ENCODE data around the gene CES5A. TPM values are rescaled to one million over a fixed set of nuclear protein-coding genes. Genes with fewer than 3 reads are reported as not detected.

Gene CES5A
- total and polyA plus RNA-seq, 10 of the 15 experiments (the other 5 are each of a cell fraction or from before 2014, with no cell fraction given): 0.19 TPM; not detected in 9

GRCh38 chr16:55871411-55872038 is 3.6 kb downstream of the CES5A start:
- intact Hi-C loops (cut with micrococcal nuclease; ENCODE audit: unreplicated experiment): no loop called here
- RAD21 ChIA-PET (ENCODE audit: unreplicated experiment): no interaction called here
- no peak for ATAC-seq
- TF ChIP-seq ESRRA (IDR thresholded peaks at IDR 0.05; ENCODE audit: low read length): no peak
- TF ChIP-seq, protein P1, sequence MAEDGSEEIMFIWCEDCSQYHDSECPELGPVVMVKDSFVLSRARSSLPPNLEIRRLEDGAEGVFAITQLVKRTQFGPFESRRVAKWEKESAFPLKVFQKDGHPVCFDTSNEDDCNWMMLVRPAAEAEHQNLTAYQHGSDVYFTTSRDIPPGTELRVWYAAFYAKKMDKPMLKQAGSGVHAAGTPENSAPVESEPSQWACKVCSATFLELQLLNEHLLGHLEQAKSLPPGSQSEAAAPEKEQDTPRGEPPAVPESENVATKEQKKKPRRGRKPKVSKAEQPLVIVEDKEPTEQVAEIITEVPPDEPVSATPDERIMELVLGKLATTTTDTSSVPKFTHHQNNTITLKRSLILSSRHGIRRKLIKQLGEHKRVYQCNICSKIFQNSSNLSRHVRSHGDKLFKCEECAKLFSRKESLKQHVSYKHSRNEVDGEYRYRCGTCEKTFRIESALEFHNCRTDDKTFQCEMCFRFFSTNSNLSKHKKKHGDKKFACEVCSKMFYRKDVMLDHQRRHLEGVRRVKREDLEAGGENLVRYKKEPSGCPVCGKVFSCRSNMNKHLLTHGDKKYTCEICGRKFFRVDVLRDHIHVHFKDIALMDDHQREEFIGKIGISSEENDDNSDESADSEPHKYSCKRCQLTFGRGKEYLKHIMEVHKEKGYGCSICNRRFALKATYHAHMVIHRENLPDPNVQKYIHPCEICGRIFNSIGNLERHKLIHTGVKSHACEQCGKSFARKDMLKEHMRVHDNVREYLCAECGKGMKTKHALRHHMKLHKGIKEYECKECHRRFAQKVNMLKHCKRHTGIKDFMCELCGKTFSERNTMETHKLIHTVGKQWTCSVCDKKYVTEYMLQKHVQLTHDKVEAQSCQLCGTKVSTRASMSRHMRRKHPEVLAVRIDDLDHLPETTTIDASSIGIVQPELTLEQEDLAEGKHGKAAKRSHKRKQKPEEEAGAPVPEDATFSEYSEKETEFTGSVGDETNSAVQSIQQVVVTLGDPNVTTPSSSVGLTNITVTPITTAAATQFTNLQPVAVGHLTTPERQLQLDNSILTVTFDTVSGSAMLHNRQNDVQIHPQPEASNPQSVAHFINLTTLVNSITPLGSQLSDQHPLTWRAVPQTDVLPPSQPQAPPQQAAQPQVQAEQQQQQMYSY (CRISPR knock-in tag; IDR thresholded peaks at IDR 0.05): no peak
- TF ChIP-seq FOS (IDR thresholded peaks at IDR 0.05; ENCODE audit: borderline replicate concordance, extremely low read depth, insufficient read length): no peak
- TF ChIP-seq CHD2 (IDR thresholded peaks at IDR 0.05; ENCODE audit: borderline replicate concordance, low read depth, low read length): no peak
- no peak for TF ChIP-seq SMAD1 (IDR thresholded peaks at IDR 0.05; ENCODE audit: low read depth, partially characterized antibody)
- TF ChIP-seq EGR1 (IDR thresholded peaks at IDR 0.05; ENCODE audit: borderline replicate concordance in 1 of 2, low read depth in 2 of 2, low read length in 2 of 2): no peak
- no peak for TF ChIP-seq RBBP5 (conservative IDR thresholded peaks at IDR 0.05)
- TF ChIP-seq RAD21 (IDR thresholded peaks at IDR 0.05; ENCODE audit: insufficient read depth, low read depth, low read length): no peak
- no peak for TF ChIP-seq ZSCAN29 (IDR thresholded peaks at IDR 0.05)
- TF ChIP-seq SP1 (IDR thresholded peaks at IDR 0.05; ENCODE audit: low read depth, low read length): no peak
- no peak for TF ChIP-seq ZBTB4 (CRISPR knock-in tag; IDR thresholded peaks at IDR 0.05)
- no peak for TF ChIP-seq RUNX3 (IDR thresholded peaks at IDR 0.05; ENCODE audit: low read length)
- no peak for TF ChIP-seq MTA2 (IDR thresholded peaks at IDR 0.05; ENCODE audit: low read depth)
- no peak for TF ChIP-seq CBX5 (IDR thresholded peaks at IDR 0.05; ENCODE audit: low read depth)
- no peak for TF ChIP-seq EP300 (IDR thresholded peaks at IDR 0.05; ENCODE audit: borderline replicate concordance in 1 of 2, control insufficient read depth in 1 of 2, low read depth in 2 of 2, low read length in 2 of 2)
- no peak for TF ChIP-seq BCL11A (IDR thresholded peaks at IDR 0.05; ENCODE audit: low read depth, low read length)
- no peak for TF ChIP-seq NFXL1 (IDR thresholded peaks at IDR 0.05; ENCODE audit: borderline replicate concordance)

More at GRCh38 chr16:55871411-55872038, 3.6 kb downstream of the CES5A start:
- H4K20me1 ChIP-seq (ENCODE audit: control insufficient read depth, insufficient read depth): no peaks in the 10 kb centered on the region
- DNase-seq (ENCODE audit: low read depth, low spot score): no peak
- no peaks in the 10 kb centered on the region for H3K4me1 ChIP-seq (ENCODE audit: control insufficient read depth, insufficient read depth, low read length)
- no peak overlapping the region for H2AFZ ChIP-seq (ENCODE audit: control insufficient read depth, low read depth, low read length)
- ChIA-PET SMC1A (ENCODE audit: uncharacterized antibody, unreplicated experiment) (interaction anchor here (0.5 kb wide), 1 partner anchor 332 kb away, joined by 4 read pairs; no protein-coding TSS in a partner anchor), CTCF (no interaction called here), POLR2A (no interaction called here)
- FAIRE-seq: no peak
- in situ Hi-C loops (cut with MboI): no loop called here
- no peak overlapping the region for H3K4me2 ChIP-seq (ENCODE audit: control insufficient read depth, insufficient read depth)
- no peaks in the 10 kb centered on the region for H3K79me2 ChIP-seq (ENCODE audit: control insufficient read depth, insufficient read depth, low read length)
- 44% methylated on average over 10 of the region's 10 CpGs for WGBS (ENCODE audit: insufficient coverage, insufficient replicate concordance, low lambda C conversion rate, missing lambda C conversion rate)
- H3K36me3 ChIP-seq (ENCODE audit: control insufficient read depth in 2 of 2, insufficient read depth in 2 of 2, low read length in 1 of 2): no peaks in the 10 kb centered on the region
- H3K27me3 ChIP-seq (replicated peaks in 1 of 2; ENCODE audit: control insufficient read depth in 2 of 2, insufficient read depth in 2 of 2, low read length in 1 of 2): no peaks in the 10 kb centered on the region; a peak in 1 of 4 replicates
- no TSS peak for BruUV-seq (replicated peaks)
- no peak overlapping the region for H3K4me3 ChIP-seq
- no peaks in the 10 kb centered on the region for H3K9me3 ChIP-seq (replicated peaks; ENCODE audit: control insufficient read depth, insufficient read depth, low read length)
- H3K9ac ChIP-seq (ENCODE audit: control insufficient read depth, insufficient read depth, low read length): no peak overlapping the region
- H3K27ac ChIP-seq (ENCODE audit: control insufficient read depth, insufficient read depth): no peak overlapping the region
